ENCODE results near the gene EPHA7. TPM values are rescaled to one million over a fixed set of nuclear protein-coding genes. Genes with fewer than 3 reads are reported as not detected.

EPHA7 gene
- total RNA-seq, 1 experiment from 2014 or later, result 9.5 TPM

- Histone ChIP-seq H3K79me2 (ENCODE audit: insufficient read depth, low read length) (no peaks in the 10 kb centered on the region), H3K4me2 (ENCODE audit: insufficient read depth, insufficient read length, low read length) (peak overlapping the region; percentile 70), H2BK15ac (ENCODE audit: low read depth, low read length) (no peak overlapping the region), H3K4me1 (ENCODE audit: insufficient read depth, low read length) (no peaks in the 10 kb centered on the region), H3K56ac (ENCODE audit: insufficient read length, low read depth, low read length) (no peak overlapping the region), H3K14ac (ENCODE audit: insufficient read depth, low read length) (no peak overlapping the region; the same call in 1 of the 2 replicates), H4K20me1 (ENCODE audit: control insufficient read depth, insufficient read depth, insufficient read length) (no peaks in the 10 kb centered on the region), H3K4ac (ENCODE audit: low read depth, low read length) (no peak overlapping the region), H3K79me1 (ENCODE audit: insufficient read depth, low read depth, low read length, poor library complexity, severe bottlenecking) (no peaks in the 10 kb centered on the region), H2AFZ (ENCODE audit: low read length) (no peak overlapping the region), H2BK120ac (ENCODE audit: low read depth, low read length, poor library complexity, severe bottlenecking) (no peak overlapping the region), H3K9me3 (ENCODE audit: control insufficient read depth, low read depth, low read length) (no peaks in the 10 kb centered on the region), H3K9ac (ENCODE audit: extremely low read depth, insufficient read length, low read length) (peak overlapping the region; percentile 76), H4K8ac (replicated peaks; ENCODE audit: insufficient read length, low read depth, low read length) (no peak overlapping the region), H3K27me3 (ENCODE audit: insufficient read depth, low read length) (peaks cover 9% of the 10 kb centered on the region), H4K5ac (ENCODE audit: insufficient read length, low read depth, low read length) (no peak overlapping the region), H4K91ac (ENCODE audit: insufficient read length, low read depth, low read length) (no peak overlapping the region), H2BK12ac (ENCODE audit: insufficient read length, low read depth, low read length) (no peak overlapping the region), H3K27ac (ENCODE audit: insufficient read length, low read depth, low read length) (no peak overlapping the region), H3K18ac (ENCODE audit: insufficient read length, low read depth, low read length) (no peak overlapping the region), H2AK5ac (ENCODE audit: insufficient read length, low read length) (no peak overlapping the region), H3T11ph (ENCODE audit: low read length) (no peak overlapping the region), H2BK20ac (ENCODE audit: low read depth, low read length, poor library complexity, severe bottlenecking) (no peak overlapping the region), H2BK5ac (ENCODE audit: insufficient read length, low read length) (no peak overlapping the region), H3K23me2 (ENCODE audit: insufficient read length, low read depth, low read length, poor library complexity, severe bottlenecking) (peaks cover 18% of the 10 kb centered on the region), H3K23ac (ENCODE audit: insufficient read length, low read depth, low read length) (no peak overlapping the region)
- TF ChIP-seq, protein P1, sequence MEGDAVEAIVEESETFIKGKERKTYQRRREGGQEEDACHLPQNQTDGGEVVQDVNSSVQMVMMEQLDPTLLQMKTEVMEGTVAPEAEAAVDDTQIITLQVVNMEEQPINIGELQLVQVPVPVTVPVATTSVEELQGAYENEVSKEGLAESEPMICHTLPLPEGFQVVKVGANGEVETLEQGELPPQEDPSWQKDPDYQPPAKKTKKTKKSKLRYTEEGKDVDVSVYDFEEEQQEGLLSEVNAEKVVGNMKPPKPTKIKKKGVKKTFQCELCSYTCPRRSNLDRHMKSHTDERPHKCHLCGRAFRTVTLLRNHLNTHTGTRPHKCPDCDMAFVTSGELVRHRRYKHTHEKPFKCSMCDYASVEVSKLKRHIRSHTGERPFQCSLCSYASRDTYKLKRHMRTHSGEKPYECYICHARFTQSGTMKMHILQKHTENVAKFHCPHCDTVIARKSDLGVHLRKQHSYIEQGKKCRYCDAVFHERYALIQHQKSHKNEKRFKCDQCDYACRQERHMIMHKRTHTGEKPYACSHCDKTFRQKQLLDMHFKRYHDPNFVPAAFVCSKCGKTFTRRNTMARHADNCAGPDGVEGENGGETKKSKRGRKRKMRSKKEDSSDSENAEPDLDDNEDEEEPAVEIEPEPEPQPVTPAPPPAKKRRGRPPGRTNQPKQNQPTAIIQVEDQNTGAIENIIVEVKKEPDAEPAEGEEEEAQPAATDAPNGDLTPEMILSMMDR (conservative IDR thresholded peaks at IDR 0.05), result no peak
- peaks cover 0 to 4% of the 10 kb centered on the region in 2 experiments; a peak in 1 of 5 replicates for H3K9me3 Mint-ChIP-seq
- H3K36me3 Mint-ChIP-seq (ENCODE audit: insufficient read depth in 1 of 3, low read depth in 3 of 3), result peaks cover 0 to 2% (median 0%) of the 10 kb centered on the region in 3 experiments; a peak in 1 of 7 replicates
- peak overlapping the region; percentile 87 to 98 for H3K4me3 Mint-ChIP-seq
- no peak for DNase-seq
- H3K4me1 Mint-ChIP-seq, result peaks cover 26 to 34% of the 10 kb centered on the region in 2 experiments
- H3K27me3 Mint-ChIP-seq (ENCODE audit: low read depth), result peaks cover 32% of the 10 kb centered on the region
- no CpG with 5 or more reads among the region's 14 CpGs for WGBS (ENCODE audit: extremely low coverage, insufficient read length, low lambda C conversion rate)
- H3K27ac Mint-ChIP-seq, result peak overlapping the region; percentile 77 to 96 (median 93); a peak in 6 of 7 replicates
Measured at GRCh38 chr6:93420163-93420795, 920 bp upstream of the EPHA7 start.

Data from H9 (cell line).